ENCODE measurements around the gene ZNF496.
"Not testable (repeated sequence)": the region's sequence is repeated elsewhere in the genome, so short reads cannot be mapped to it uniquely, and the experiment has no call there.

ZNF496 gene

DNA sequence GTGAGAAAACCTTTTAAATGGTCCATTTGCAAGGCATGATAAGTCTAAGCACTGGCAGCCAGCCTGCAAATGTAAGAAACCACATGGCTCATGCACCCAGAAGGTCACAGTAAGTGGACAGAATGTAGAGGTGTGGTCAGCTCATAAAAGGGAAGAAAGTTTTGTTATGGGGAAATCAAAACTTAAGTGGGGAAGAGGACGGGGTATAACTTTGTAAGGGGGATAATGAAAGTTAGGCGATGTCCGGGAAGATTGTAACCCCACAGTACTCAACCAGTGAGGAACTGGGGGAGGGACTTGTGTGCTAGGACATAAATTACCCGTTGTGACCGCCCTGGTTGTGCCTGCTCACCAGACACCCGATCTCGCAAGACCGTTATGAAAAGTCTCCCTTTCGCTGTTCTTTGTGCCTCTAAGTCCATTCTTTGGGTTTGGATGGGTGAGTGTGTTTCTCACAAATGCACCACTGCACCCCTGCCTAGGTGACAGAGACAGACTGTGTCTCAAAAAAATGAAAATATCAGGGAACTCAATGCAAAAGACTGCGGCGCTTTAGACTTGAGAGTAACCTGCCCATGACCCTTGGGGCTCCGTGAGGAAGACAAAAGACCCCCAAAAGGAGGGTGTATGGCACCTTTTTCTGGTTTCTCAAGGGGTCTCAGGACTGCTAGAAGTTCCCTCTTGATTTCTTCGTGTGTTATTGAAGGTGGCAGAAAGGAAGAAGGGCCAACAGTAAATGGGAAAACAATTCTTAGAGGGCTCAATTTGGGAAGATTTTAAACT, 28.6 kb upstream of the ZNF496 start:
- DNase-seq (ENCODE audit: low read depth in 1 of 2, low spot score in 1 of 2): no peak

DNA sequence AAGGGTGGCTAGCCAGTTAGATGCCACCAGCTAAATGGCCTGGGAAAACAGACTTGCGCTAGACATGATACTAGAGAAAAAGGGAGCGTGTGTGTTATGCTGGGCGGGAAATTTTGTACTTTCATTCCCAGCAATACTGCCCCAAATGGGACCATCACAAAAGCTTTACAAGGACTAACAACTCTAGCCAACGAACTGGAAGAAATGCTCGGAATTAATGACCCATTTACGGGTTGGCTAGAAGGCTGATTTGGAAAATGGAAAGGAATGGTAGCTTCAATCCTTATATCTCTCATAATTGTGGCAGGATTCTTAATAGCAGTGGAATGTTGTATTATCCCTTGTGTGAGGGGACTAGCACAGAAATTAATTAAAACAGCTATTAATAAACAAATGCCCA, 27.9 kb upstream of the ZNF496 start:
- DNase-seq (ENCODE audit: low read depth in 1 of 2, low spot score in 1 of 2): no peak

DNA sequence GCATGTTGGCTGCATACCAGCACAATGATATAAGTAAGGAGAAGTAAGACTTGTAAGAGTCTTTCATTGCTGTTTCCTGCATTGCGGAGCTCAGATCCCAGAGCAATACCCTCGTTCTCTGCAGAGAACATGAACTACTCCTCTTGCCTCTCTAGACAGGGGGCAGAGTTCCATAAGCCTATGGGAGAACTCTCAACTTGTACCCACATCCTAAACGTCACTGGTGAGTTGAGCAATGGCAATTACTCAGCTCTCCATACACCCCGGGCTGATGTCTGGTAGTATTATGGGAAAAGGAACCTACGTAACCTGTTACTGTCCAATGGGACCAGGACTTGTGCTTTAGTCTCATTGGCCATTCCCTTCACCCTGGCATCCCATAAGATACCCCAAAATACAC, 27.3 kb upstream of the ZNF496 start:
- no peak for DNase-seq (ENCODE audit: low read depth in 1 of 2, low spot score in 1 of 2)

DNA sequence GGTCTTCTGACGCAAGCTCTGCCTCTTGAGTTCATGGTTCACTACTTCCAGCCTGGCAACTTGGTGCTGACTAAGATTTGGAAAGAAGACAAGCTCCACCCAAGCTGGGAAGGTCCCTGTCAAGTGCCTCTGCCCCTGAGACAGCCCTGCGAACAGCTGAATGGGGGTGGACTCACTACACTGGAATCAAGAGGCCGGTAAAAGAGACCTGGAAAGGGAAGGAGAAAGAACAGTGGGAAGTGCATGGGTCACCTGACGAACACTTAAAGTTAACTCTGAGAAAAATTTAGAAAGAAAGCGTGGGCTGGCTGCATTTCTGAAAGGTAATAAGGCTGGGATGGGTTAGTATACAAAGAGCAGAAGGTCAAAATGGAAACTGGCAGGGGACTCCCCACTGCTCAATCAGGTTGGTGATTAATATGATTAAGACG, 26.1 kb upstream of the ZNF496 start:
- DNase-seq (ENCODE audit: low read depth in 1 of 2, low spot score in 1 of 2): no peak

DNA sequence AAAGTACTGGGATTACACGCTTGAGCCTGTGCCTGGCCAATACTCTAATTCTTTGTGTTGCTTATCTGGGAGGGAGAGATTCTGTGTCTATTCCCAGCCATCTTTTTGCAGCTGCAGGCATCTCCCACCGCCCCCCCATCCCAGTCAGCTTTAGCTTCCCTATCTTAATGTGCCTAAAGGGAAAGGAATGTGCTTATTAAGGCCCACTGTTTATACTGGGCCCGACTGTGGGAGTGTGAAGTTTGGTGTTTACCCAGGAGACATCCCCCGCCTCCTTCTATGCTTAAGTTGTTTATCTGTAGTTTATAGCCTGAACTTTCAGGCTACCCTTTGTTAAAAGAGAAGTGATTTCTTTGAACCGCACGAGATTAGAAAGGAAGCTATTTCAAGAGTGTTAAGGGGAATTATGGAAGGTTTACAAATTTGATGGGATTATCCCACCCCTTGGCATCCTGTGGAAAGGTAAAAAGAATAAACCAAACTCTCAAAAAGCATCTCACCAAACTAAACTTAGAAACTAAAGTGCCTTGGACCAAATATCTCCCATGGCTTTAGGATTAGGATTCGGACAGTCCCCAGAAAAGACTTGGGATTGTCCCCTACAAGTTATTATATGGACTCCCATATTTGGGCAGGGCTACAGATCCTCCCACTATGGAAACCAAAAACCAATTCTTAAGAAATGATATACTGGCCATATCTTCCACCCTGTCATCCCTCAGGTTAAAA, 25.5 kb upstream of the ZNF496 start:
- DNase-seq (ENCODE audit: low read depth in 1 of 2, low spot score in 1 of 2): no peak

DNA sequence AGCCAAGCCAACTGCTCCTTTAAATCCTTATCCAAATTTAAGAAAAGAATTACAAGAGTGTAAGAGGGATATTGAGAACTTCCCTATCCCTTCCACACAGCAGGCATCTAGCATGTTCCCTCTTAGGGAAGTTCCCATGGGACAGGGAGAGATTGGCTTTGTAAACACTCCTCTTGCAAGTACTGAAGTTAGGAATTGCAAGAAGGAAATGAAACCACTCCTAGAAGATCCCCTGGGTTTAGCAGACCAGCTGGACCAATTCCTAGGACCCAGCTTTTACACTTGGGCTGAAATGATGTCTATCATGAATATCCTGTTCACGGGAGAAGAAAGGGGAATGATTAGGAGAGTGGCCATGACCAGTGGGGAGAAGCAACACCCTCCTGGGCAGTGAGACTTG, 23.5 kb upstream of the ZNF496 start:
- DNase-seq (ENCODE audit: low read depth in 1 of 2, low spot score in 1 of 2): not testable (repeated sequence)

DNA sequence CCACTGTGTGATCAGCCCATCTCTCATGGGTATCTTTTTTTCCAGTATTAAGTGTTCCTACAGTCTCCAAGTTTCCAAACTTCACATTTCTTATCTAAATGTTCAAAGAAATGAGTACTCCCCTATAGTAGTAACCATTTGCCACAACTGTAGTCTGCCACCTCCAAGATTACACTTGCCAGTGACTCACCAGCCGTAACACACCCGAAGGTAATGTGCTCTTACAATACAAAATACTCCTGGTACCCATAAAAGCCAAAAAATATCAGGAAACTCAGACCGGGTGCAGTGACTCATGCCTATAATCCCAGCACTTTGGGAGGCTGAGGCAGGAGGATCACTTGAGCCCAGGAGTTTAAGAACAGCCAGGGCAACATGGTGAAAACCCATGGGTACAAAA, 20.5 kb upstream of the ZNF496 start:
- DNase-seq (ENCODE audit: low read depth in 1 of 2, low spot score in 1 of 2): no peak

DNA sequence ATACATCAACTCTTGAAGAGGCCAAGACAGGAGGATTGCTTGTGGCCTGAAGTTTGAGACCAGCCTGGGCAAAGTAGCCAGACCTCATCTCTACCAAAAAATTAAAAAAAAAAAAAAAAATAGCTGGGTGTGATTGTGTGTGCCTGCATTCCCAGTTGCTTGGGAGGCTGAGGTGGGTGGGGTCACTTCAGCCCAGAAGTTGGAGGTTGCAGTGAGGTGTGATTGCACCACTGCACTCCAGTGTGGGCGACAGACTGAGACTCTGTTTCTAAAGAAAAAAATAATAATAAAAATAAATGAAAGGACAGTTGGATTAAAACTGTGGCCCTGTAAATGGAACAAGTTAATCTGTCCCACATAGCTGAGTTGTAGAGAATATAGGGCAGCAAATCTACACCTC, 18.9 kb upstream of the ZNF496 start:
- no peak for DNase-seq (ENCODE audit: low read depth in 1 of 2, low spot score in 1 of 2)

DNA sequence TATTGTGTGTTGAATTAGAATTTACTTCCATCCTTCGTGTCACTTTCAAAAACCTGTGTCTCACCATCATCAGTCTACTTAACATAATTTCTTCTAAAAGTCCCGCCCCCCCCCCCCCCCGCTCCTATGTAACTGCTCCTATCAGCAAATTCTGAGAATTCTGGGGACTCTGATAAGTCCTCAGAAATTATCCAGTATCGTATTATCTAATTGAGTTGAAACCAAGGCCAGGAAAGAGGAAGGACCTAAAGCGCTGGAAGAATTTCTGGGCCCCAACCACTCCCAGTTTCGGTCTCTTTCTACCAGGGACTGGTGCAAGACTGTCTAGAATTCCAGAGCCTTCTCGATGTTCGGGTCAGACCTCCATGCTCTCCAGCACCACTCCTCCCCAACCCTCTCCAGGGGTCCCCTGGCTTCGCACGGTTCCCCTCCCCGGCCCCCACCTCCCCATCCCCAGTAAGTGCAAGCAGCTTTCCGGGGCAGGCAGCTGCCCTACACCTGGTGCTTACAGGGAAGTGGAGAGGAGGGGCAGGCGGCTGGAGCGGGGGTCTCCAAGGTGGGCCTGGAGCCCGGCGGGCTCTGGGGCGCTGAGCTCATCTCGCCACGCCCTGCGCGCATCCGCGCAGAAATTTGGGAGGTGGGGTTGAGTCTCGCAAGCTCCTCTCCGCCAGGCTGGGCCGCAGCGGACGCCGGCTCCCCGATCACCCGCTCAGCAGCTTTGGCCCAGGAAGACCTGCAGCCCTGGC, 16.0 kb upstream of the ZNF496 start:
- no peak for DNase-seq (ENCODE audit: low read depth in 1 of 2, low spot score in 1 of 2)

DNA sequence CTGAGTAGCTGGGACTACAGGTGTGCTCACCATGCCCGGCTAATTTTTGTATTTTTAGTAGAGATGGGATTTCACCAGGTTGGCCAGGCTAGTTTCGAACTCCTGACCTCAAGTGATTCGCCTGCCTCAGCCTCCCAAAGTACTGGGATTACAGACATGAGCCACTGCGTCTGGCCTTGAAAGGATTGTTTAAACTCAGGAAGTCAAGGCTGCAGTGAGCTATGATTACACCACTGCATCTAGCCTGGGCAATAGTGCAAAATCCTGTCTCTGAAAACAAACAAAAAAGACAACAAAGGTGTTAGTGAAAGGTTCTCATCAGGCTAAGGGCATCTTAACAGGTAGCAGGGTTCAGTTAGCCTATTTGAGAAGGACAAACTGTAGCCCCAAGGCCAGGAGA, 14.2 kb upstream of the ZNF496 start:
- no peak for DNase-seq (ENCODE audit: low read depth in 1 of 2, low spot score in 1 of 2)

DNA sequence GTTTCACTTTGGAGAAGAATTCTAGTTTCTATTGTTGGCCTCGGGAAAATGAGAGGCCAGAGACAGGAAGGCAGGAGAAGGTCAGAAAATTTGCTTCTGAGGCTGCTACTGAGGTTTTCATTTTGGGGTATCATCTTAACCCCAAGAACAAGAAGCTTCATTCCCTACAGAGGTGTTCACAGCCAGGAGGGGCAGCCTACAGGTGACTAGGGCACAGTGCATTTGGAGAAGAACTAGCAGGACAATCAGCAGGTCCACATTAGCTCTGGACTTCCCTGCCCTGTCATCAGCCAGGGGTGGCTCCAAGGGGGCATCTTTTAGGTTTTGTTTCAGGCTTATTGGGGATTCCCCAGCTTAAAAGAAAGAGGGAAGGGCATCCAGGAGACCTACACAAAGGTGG, 12.1 kb upstream of the ZNF496 start:
- DNase-seq (ENCODE audit: low read depth in 1 of 2, low spot score in 1 of 2): no peak

DNA sequence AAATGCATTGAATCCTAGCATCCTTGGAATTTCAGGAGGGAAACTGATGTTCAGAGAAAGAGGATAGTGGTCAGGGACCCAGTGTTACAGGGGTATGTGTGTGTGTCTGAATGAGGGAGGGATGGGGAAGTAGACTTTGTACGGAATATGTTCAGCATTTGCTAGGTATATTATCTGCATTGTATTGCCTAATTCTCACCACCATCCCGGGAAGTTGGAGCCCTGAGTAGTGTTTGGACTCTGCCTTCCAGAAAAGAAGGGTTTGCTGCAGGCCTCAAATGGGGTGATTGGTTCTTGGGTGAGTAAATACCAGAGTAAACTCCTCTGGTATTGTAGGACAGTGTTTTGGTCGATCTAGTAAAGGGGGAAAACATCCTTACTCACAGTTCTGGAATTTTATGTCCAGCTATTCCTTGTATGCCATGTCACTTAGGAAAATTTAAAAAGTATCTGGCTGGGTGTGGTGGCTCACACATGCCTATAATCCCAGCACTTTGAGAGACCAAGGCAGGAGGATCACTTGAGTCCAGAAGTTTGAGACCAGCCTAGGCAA, 7.1 kb upstream of the ZNF496 start:
- DNase-seq (ENCODE audit: low read depth in 1 of 2, low spot score in 1 of 2): no peak

DNA sequence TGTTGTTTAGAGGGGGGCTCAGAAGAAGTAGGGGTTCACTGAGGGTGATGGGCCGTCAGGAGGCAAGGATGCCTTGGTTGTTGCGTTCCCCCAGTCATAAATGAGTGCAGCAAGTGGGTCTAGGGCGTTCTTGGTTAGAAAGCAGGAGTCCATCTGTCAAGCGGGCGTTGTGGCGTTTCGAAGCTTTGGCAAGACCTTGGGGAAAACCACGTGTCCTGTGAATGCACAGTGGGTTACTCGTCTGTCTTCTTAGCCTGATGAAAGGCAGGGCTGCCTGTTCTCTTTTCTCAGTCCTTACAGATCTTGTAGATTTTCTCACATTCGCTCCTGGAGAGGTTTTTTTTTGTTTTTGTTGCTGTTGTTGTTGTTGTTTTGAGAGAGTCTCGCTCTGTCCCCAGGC, 6.3 kb upstream of the ZNF496 start:
- no peak for DNase-seq (ENCODE audit: low read depth in 1 of 2, low spot score in 1 of 2)

DNA sequence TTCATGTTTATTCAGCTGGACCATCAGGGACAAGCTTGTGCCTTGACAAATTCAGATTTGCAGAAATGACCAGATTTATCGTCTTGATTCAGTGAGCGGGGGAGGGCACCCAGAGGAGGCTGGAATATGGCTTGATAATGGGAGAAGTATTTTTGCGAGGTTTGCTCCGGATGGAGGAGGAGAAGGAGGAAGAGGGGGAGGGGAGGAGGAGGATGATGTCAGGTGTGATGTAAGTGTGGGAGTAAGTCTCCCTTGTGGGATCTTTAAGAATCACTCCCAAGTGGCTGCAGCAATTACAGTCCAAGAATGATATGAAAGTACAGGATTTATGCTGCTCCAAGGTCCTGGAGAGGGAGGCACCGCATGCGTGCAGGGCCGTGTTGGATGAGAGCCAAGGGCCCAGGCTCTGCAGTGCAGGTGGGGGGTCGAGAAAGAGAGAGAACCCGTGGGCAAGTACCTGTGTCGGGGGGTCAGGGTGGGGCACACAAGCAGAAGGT, 5.6 kb upstream of the ZNF496 start:
- DNase-seq (ENCODE audit: low read depth in 1 of 2, low spot score in 1 of 2): no peak

DNA sequence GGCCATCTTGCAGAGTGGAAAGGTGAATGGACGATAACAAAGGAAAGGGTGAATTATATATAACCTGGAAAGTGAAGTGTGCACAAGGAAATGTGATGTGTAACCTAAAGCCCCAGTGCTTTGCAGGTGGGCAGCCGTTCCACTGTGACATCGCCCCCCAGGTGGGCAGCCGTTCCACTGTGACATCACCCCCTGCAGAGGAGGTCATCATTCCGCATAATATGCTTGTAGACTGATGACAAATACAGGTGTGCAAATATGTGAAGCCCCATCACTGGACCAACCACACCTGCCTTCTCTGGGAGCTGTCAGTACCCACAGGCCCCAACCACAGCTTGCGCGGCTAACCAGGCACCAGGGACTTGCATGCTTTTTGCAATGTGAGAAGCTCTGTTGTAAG, 4.7 kb upstream of the ZNF496 start:
- no peak for DNase-seq (ENCODE audit: low read depth in 1 of 2, low spot score in 1 of 2)

DNA sequence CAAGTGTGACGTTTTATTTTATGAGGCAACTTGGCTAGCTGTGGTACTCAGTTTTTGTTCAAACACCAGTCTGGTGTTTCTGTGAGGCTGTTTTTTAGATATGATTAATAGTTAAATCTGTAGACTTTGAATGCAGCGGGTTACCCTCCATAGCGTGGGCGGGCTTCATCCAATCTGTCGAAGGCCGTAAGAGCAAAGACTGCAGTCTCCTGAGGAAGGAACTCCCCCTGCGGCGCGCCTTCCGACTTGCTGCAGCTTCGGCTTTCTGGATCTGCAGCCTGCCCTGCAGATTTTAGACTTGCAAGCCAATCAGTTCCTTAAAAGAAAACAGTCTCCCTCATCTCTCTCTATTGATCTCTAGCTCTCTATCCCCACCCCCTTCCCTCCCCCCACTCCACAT, 4.2 kb upstream of the ZNF496 start:
- DNase-seq (ENCODE audit: low read depth in 1 of 2, low spot score in 1 of 2): no peak

DNA sequence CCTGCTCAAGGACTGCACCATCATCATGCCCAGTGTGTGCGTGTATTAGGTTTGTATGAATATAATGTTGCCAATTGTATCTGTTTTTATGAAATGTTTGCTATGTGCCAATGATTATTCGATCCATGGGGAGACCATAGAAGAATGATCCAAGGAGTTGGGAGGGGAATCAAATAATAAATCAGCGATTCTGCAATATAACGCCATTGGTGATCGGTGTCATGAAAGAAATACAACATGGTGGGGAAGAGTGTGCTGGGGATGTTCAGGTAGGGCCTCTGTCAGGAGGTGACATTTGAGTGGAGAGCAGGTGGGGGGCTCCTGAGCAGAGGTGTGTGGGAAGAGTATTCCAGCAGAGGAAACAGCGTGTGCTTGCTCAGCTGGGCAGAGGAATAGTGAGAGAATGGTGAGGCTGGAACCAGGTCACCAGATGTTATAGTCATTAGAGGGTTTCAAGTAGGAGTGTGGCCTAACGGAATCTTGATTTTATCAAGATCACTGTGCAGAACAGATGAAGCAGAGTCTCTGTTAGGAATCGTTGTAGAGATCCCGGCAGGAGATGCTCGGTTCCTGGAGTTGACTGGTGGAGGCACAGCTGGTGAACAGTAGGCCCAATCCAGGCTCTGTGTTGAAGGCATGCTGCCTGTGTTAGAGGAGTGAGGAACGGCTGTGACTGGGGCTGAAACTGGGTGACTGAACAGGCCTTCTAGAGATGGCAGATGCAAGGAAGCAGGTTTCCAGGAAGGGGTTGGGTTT, 2.9 kb upstream of the ZNF496 start:
- no peak for DNase-seq (ENCODE audit: low read depth in 1 of 2, low spot score in 1 of 2)

DNA sequence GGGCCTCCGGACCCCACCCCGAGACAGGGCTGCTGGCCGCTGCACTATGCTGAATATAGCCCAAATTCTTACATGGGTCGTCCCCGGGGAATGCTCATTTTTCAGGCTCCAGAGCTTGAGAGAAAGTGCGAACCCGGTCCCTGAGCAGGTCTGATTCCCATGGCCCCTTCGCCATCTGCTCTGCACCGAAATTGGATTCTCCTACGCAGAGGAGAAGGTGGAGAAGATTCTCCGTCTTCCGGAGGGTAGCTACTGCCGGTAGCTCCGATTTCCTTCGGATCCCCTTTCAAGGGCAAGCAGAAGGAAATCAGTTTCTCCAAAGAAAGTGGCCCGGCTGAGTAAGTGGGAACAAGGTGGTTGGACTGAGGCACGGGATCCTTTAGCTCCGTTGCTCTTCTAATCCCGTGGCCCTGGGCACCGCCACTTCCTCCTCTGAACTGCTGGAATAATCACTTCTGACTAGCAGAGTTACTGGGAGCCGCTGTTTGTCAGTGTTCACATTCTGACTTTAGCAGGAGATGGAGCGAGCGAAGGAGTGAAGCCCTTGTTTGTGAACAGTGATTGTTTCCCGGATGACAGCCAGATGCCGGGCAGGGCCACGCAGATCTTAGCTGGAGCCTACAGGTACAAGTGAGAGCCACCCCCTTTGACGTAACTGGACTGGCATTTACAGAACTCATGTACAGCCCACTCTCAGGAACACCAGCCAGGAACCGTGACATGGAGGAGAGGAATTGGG, 1.1 kb upstream of the ZNF496 start:
- DNase-seq (ENCODE audit: low read depth in 1 of 2, low spot score in 1 of 2): no peak

DNA sequence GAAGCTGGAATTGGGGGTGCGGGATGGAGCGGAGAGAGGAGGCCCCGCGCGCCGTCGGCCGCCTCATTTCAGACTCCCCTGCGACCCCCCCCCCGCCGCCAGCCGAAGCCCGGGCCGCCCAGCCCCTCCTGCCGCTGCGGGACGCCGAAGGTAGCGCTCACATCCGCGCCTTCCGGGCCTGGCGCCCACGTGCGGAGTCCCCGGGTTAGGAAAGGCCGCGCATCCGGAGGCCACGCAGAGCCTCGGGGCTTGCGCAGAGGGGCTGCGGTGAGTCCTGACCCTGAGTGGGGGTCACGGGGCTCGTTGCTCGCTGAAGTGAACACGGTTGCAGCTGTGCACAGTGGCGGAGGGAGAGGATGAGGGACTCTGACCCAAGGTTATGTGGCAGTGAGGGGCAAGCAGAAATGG, 552 bp upstream of the ZNF496 start:
- peak; percentile 22 to 29 for DNase-seq (ENCODE audit: low read depth in 1 of 2, low spot score in 1 of 2)

DNA sequence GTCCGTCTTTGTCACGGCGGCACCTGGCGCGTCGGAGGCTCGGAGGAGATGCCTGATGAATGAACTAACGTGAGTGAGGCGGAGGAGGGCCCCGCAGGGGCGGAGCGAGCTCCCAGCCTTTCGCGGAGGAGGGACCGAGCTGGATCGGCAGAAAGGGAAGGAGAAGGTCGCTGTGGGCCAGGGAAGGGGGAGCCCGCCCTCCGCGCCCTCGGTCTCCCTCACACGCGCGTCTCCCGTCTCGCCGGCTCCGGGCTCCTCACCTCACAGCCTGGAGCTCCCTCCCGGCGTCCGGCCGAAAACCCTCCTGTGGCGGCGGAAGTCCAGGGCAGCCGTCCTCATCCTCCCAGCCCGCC, 519 bp downstream of the ZNF496 start:
- DNase-seq (ENCODE audit: low read depth in 1 of 2, low spot score in 1 of 2): peak; percentile 40 to 59

All from activated CD4-positive, alpha-beta T cell treated with anti-CD3 and anti-CD28 coated beads, Interleukin-2, amount 50 U/mL, for 24 hours (primary cell).